ENCODE measurements around the gene SCARF2.

Gene SCARF2

DNA sequence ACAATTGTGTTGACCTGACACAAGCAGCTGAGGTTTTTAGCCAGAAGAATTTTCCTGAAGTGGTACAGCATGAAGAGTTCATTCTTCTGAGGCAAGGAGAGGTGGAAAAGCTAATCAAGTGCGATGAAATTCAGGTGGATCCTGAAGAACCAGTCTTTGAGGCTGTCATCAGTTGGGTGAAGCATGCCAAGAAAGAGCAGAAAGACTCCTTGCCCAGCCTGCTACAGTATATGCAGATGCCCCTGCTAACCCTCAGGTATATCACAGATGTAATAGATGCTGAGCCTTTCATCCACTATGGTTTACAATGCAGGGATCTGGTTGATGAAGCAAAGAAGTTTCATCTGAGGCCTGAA, 12.9 kb upstream of the SCARF2 start:
- ChIA-PET CTCF (interaction anchor here (0.6 to 10.0 kb wide), 2 partner anchors 10 to 33 kb away, joined by 3 to 133 read pairs; no protein-coding TSS in a partner anchor), POLR2A (no interaction called here)

DNA sequence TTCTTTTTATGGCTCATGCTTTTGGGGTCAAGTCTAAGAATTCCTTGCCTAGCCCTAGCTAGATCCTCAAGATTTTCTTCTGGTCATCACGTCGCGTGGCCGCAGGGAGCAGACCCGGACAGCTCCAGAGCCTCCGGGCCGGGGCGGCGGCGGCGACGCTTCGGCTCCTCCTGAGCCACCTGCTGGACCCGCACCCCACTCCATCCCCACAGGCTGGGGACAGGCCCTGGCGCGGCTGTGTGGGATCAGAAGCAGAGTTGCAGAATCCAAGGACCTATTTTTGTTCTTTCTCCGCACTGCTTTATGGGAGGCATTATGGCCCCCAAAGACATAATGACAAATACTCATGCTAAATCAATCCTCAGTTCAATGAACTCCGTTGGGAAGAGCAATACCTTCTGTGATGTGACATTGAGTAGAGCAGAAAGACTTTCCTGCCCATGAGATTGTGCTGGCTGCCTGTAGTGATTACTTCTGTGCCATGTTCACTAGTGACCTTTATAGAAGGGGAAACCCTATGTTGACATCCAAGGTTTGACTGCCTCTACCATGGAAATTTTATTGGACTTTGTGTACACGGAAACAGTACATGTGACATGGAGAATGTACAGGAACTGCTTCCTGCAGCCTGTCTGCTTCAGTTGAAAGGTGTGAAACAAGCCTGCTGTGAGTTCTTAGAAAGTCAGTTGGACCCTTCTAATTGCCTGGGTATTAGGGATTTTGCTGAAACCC, 12.4 kb upstream of the SCARF2 start:
- CTCF ChIA-PET = interaction anchor here (0.6 to 10.0 kb wide), 2 partner anchors 9 to 32 kb away, joined by 3 to 133 read pairs; no protein-coding TSS in a partner anchor
- H3K27ac ChIP-seq (ENCODE audit: extremely low read depth, low read depth, low read length) = no peak overlapping the region

More for the DNA sequence above, 12.9 kb upstream of the SCARF2 start:
- no peaks in the 10 kb centered on the region for H3K4me1 ChIP-seq (ENCODE audit: control insufficient read depth, insufficient read depth, low read length)
- H3K36me3 ChIP-seq (ENCODE audit: control insufficient read depth in 2 of 2, insufficient read depth in 1 of 2, low read length in 2 of 2) = peaks cover 3 to 65% of the 10 kb centered on the region in 2 experiments; a peak in 2 of 3 replicates
- H3K9me3 ChIP-seq (ENCODE audit: control insufficient read depth, insufficient read depth, low read depth, low read length) = no peaks in the 10 kb centered on the region
- H3K27ac ChIP-seq (ENCODE audit: extremely low read depth, low read depth, low read length) = no peak overlapping the region
- no peak for TF ChIP-seq ZNF133 (tag by site-specific recombination; IDR thresholded peaks at IDR 0.05)
- no peak overlapping the region for H3K4me3 ChIP-seq (ENCODE audit: low read depth, low read length)

GRCh38 chr22:20448630-20449029, 11.0 kb upstream of the SCARF2 start:
- TF ChIP-seq HIC1 (tag by site-specific recombination; IDR thresholded peaks at IDR 0.05) (no peak), ZNF404 (tag by site-specific recombination; IDR thresholded peaks at IDR 0.05) (no peak), KLF16 (tag by site-specific recombination; IDR thresholded peaks at IDR 0.05) (no peak), ZNF560 (tag by site-specific recombination; IDR thresholded peaks at IDR 0.05; ENCODE audit: borderline replicate concordance) (no peak), ZBTB6 (tag by site-specific recombination; IDR thresholded peaks at IDR 0.05) (no peak), ZNF558 (tag by site-specific recombination; IDR thresholded peaks at IDR 0.05) (no peak), KLF7 (tag by site-specific recombination; IDR thresholded peaks at IDR 0.05; ENCODE audit: borderline replicate concordance) (no peak)
- CTCF ChIA-PET = interaction anchor here (10.0 kb wide), 1 partner anchor 31 kb away, joined by 133 read pairs; no protein-coding TSS in a partner anchor
- Histone ChIP-seq H3K9me3 (ENCODE audit: control insufficient read depth, insufficient read depth, low read depth, low read length) (no peaks in the 10 kb centered on the region), H3K27ac (ENCODE audit: extremely low read depth, low read depth, low read length) (no peak overlapping the region), H3K36me3 (ENCODE audit: control insufficient read depth in 2 of 2, insufficient read depth in 1 of 2, low read length in 2 of 2) (peaks cover 12 to 63% of the 10 kb centered on the region in 2 experiments; a peak in 2 of 3 replicates), H3K4me1 (ENCODE audit: control insufficient read depth, insufficient read depth, low read length) (no peaks in the 10 kb centered on the region), H3K4me3 (ENCODE audit: low read depth, low read length) (no peak overlapping the region)
- POLR2A ChIA-PET = no interaction called here

More for the DNA sequence above, 12.4 kb upstream of the SCARF2 start:
- H3K4me3 ChIP-seq (ENCODE audit: low read depth, low read length) = no peak overlapping the region
- no peaks in the 10 kb centered on the region for H3K4me1 ChIP-seq (ENCODE audit: control insufficient read depth, insufficient read depth, low read length)
- POLR2A ChIA-PET = no interaction called here
- H3K9me3 ChIP-seq (ENCODE audit: control insufficient read depth, insufficient read depth, low read depth, low read length) = no peaks in the 10 kb centered on the region
- TF ChIP-seq ZSCAN16 (tag by site-specific recombination; IDR thresholded peaks at IDR 0.05) (no peak), ZNF521 (tag by site-specific recombination; IDR thresholded peaks at IDR 0.05) (no peak), ELK4 (IDR thresholded peaks at IDR 0.05; ENCODE audit: borderline replicate concordance, low read depth, low read length) (no peak)
- H3K36me3 ChIP-seq (ENCODE audit: control insufficient read depth in 2 of 2, insufficient read depth in 1 of 2, low read length in 2 of 2) = peaks cover 9 to 62% of the 10 kb centered on the region in 2 experiments; a peak in 2 of 3 replicates

- H3K9me3 ChIP-seq (ENCODE audit: control insufficient read depth, insufficient read depth, low read depth, low read length) = no peaks in the 10 kb centered on the region
- ChIA-PET POLR2A (no interaction called here), CTCF (interaction anchor here (0.6 to 3.8 kb wide), 2 partner anchors 10 to 28 kb away, joined by 6 to 18 read pairs; no protein-coding TSS in a partner anchor)
- H3K4me1 ChIP-seq (ENCODE audit: control insufficient read depth, insufficient read depth, low read length) = no peaks in the 10 kb centered on the region
- H3K4me3 ChIP-seq (ENCODE audit: low read depth, low read length) = no peak overlapping the region
- no peak overlapping the region for H3K27ac ChIP-seq (ENCODE audit: extremely low read depth, low read depth, low read length)
- peaks cover 12 to 62% of the 10 kb centered on the region in 2 experiments; a peak in 2 of 3 replicates for H3K36me3 ChIP-seq (ENCODE audit: control insufficient read depth in 2 of 2, insufficient read depth in 1 of 2, low read length in 2 of 2)
- no peak for TF ChIP-seq ZNF561 (tag by site-specific recombination; IDR thresholded peaks at IDR 0.05; ENCODE audit: borderline replicate concordance)
- TF ChIP-seq ZNF549 (tag by site-specific recombination; IDR thresholded peaks at IDR 0.05) = no peak
- no peak for TF ChIP-seq PRDM2 (tag by site-specific recombination; IDR thresholded peaks at IDR 0.05; ENCODE audit: borderline replicate concordance)
- no peak for TF ChIP-seq ZNF558 (tag by site-specific recombination; IDR thresholded peaks at IDR 0.05)
Measured at GRCh38 chr22:20446383-20446970, 8.9 kb upstream of the SCARF2 start.

All from HEK293 (cell line).